IMR-90 (cell line): ENCODE results near the gene GINS3. TPM values are rescaled to one million over a fixed set of nuclear protein-coding genes. Genes with fewer than 3 reads are reported as not detected.

Experiments used
- ATAC-seq: fragments of 200-7000 bp; cut with Tn5 transposase; 2 replicates; pipeline ENCODE4 v1.9.1; 2020; ENCODE audit warnings: low read depth, mild to moderate bottlenecking, moderate library complexity
- BruUV-seq: library from RNA; stranded (reverse); fragments of 400-500 nt; replicated peaks from 2 replicates; lab custom pipeline; 2021; lab: Mats Ljungman, UMichigan
- CTCF ChIA-PET: fragments of 300-600 bp; formaldehyde crosslinking; extraction: SDS; loops from one replicate; lab custom pipeline; 2021; ENCODE audit warnings: antibody characterized with exemption; lab: Yijun Ruan, JAX
- POLR2A ChIA-PET: fragments of 300-600 bp; sonication (Branson Sonifier 250); formaldehyde crosslinking; loops from one replicate; lab custom pipeline; 2022; ENCODE audit warnings: antibody characterized with exemption; ENCODE audit not compliant: unreplicated experiment; lab: Charles Lee
- DNase-seq: peaks from one replicate; pipeline ENCODE4 v3.0.0; 2013
- H2AFZ ChIP-seq: replicated peaks from 2 replicates; pipeline ENCODE3; 2013; ENCODE audit warnings: low read length, mild to moderate bottlenecking; ENCODE audit not compliant: poor library complexity
- H2AK5ac ChIP-seq: 2 replicates; pipeline ENCODE4 v1.6.1; 2013; ENCODE audit warnings: low read depth, low read length, inconsistent platforms
- H2AK9ac ChIP-seq: replicated peaks from 2 replicates; pipeline ENCODE3; 2013; ENCODE audit warnings: mild to moderate bottlenecking, low read depth, low read length, moderate library complexity; ENCODE audit not compliant: poor library complexity
- H2BK120ac ChIP-seq: 2 replicates; pipeline ENCODE4 v1.6.1; 2013; ENCODE audit warnings: low read depth, low read length, inconsistent platforms
- H2BK15ac ChIP-seq: 3 replicates; pipeline ENCODE4 v1.6.1; 2013; ENCODE audit warnings: low read depth, low read length, inconsistent platforms
- H2BK20ac ChIP-seq: 2 replicates; pipeline ENCODE4 v1.6.1; 2013; ENCODE audit warnings: low read depth, mild to moderate bottlenecking, inconsistent platforms, low read length, moderate library complexity
- H2BK5ac ChIP-seq: 2 replicates; pipeline ENCODE4 v1.6.1; 2013; ENCODE audit warnings: mild to moderate bottlenecking, low read depth, low read length, inconsistent platforms; ENCODE audit not compliant: poor library complexity, severe bottlenecking
- H3K14ac ChIP-seq: replicated peaks from 2 replicates; pipeline ENCODE4 v1.6.1; 2013; ENCODE audit warnings: low read depth, low read length, inconsistent platforms
- H3K18ac ChIP-seq: 2 replicates; pipeline ENCODE4 v1.6.1; 2013; ENCODE audit warnings: low read depth, low read length, control low read depth
- H3K23ac ChIP-seq: 2 replicates; pipeline ENCODE4 v1.6.1; 2013; ENCODE audit warnings: low read depth, low read length, inconsistent platforms
- H3K27ac ChIP-seq: 2 replicates; pipeline ENCODE4 v1.5.1; 2013; ENCODE audit warnings: mild to moderate bottlenecking, control low read depth, low read length; ENCODE audit not compliant: insufficient read depth
- H3K27me3 ChIP-seq: 2 replicates; pipeline ENCODE4 v1.6.1; 2013; ENCODE audit warnings: low read length; ENCODE audit not compliant: control insufficient read depth, insufficient read depth
- H3K36me3 ChIP-seq: 2 replicates; pipeline ENCODE4 v1.6.1; 2013; ENCODE audit warnings: low read length, mixed read lengths; ENCODE audit not compliant: control insufficient read depth, insufficient read depth
- H3K4ac ChIP-seq: 2 replicates; pipeline ENCODE4 v1.6.1; 2013; ENCODE audit warnings: low read depth, low read length, inconsistent platforms
- H3K4me1 ChIP-seq: 2 replicates; pipeline ENCODE4 v1.6.1; 2013; ENCODE audit warnings: low read length, mixed read lengths; ENCODE audit not compliant: control insufficient read depth, insufficient read depth
- H3K4me2 ChIP-seq: 2 replicates; pipeline ENCODE4 v1.6.1; 2013; ENCODE audit warnings: low read depth, mild to moderate bottlenecking, control low read depth, low read length, moderate library complexity
- H3K4me3 ChIP-seq: 2 replicates; pipeline ENCODE4 v1.5.1; 2013; ENCODE audit warnings: low read depth, mild to moderate bottlenecking, control low read depth, low read length, moderate library complexity; ENCODE audit not compliant: insufficient read depth
- H3K56ac ChIP-seq: 2 replicates; pipeline ENCODE4 v1.6.1; 2013; ENCODE audit warnings: low read length, inconsistent platforms; ENCODE audit not compliant: insufficient read depth; ENCODE audit errors: extremely low read depth
- H3K79me1 ChIP-seq, 2 experiments: 2 replicates each; pipeline ENCODE4 v1.6.1; 2013; ENCODE audit warnings: low read length in 2 of 2, inconsistent platforms in 1 of 2, low read depth in 1 of 2
- H3K9ac ChIP-seq: 2 replicates; pipeline ENCODE4 v1.6.1; 2013; ENCODE audit warnings: low read depth, low read length, control low read depth
- H3K9me1 ChIP-seq: 2 replicates; pipeline ENCODE4 v1.6.1; 2013; ENCODE audit warnings: low read length, inconsistent platforms; ENCODE audit not compliant: insufficient read depth
- H3K9me3 ChIP-seq: 2 replicates; pipeline ENCODE4 v1.6.1; 2013; ENCODE audit warnings: low read length; ENCODE audit not compliant: control insufficient read depth, insufficient read depth
- H4K20me1 ChIP-seq: 2 replicates; pipeline ENCODE4 v1.6.1; 2013; ENCODE audit warnings: low read length, inconsistent platforms; ENCODE audit not compliant: insufficient read depth
- H4K5ac ChIP-seq: 2 replicates; pipeline ENCODE4 v1.6.1; 2013; ENCODE audit warnings: mild to moderate bottlenecking, low read depth, low read length, control low read depth
- H4K8ac ChIP-seq, 2 experiments: 2 replicates each; pipeline ENCODE4 v1.6.1; 2013; ENCODE audit warnings: low read depth in 2 of 2, low read length in 2 of 2, control low read depth in 1 of 2, inconsistent platforms in 1 of 2
- H4K91ac ChIP-seq: 2 replicates; pipeline ENCODE4 v1.6.1; 2013; ENCODE audit warnings: low read depth, low read length, inconsistent platforms; ENCODE audit not compliant: insufficient read depth
- CEBPB ChIP-seq: IDR thresholded peaks from 2 replicates; pipeline ENCODE4 v1.6.1; 2012; ENCODE audit warnings: low read depth, low read length, improper control_type of control experiment
- CTCF ChIP-seq: conservative IDR thresholded peaks from 2 replicates; pipeline ENCODE4 v1.5.1; 2012; ENCODE audit warnings: mild to moderate bottlenecking, low read depth, low read length, improper control_type of control experiment
- WGBS, 2 experiments: methylation state at CpG; one replicate each; pipeline versions ENCODE4 v1.1.5 to v1.1.7; 2013; ENCODE audit warnings: missing lambda C conversion rate in 2 of 2; ENCODE audit not compliant: insufficient read length in 1 of 2; ENCODE audit errors: extremely low coverage in 2 of 2; 5-methylcytosine and 5-hydroxymethylcytosine counted together
- dilution Hi-C: fragments of 300-500 bp; cut with HindIII; formaldehyde crosslinking; loops from one replicate; pipeline ENCODE4 v1.14.3; 2018; ENCODE audit warnings: low sequenced_read_pairs; ENCODE audit not compliant: unreplicated experiment
- in situ Hi-C: fragments of 300-500 bp; cut with MboI; formaldehyde crosslinking; loops from 3 replicates; pipeline ENCODE4 v1.14.3; 2019; ENCODE audit warnings: low sequenced_read_pairs, inconsistent platforms, mixed read lengths
- intact Hi-C: fragments of 100-400 bp; cut with micrococcal nuclease; formaldehyde crosslinking; loops from 2 replicates; pipeline ENCODE4 v1.10.0; 2022
- polyA plus RNA-seq, 3 experiments: library from polyadenylated mRNA; depleted of rRNA; stranded (reverse); fragments of >200 nt; gene quantifications; 2 replicates each; pipeline ENCODE4 v1.2.3, GENCODE V29; 2012; ENCODE audit warnings: low replicate concordance in 1 of 3
- total RNA-seq: library from RNA; depleted of rRNA; stranded (reverse); fragments of >200 nt; gene quantifications from 2 replicates; pipeline ENCODE4 v1.2.3, GENCODE V29; 2012

Gene GINS3
- total and polyA plus RNA-seq, 2 of the 4 experiments (the other 2 are of a cell fraction) = 5.2 to 5.4 TPM

GRCh38 chr16:58402796-58403195 is 10.5 kb downstream of the GINS3 start:
- CTCF ChIA-PET = no interaction called here
- in situ Hi-C loops = no loop called here
- BruUV-seq = no TSS peak

More at GRCh38 chr16:58402796-58403195, 10.5 kb downstream of the GINS3 start:
- Histone ChIP-seq H3K4ac (no peak overlapping the region), H3K4me1 (no peaks in the 10 kb centered on the region), H4K20me1 (no peaks in the 10 kb centered on the region), H2BK15ac (no peak overlapping the region), H3K9ac (no peak overlapping the region), H2AK9ac (no peak overlapping the region), H3K23ac (no peak overlapping the region), H3K27me3 (no peaks in the 10 kb centered on the region), H3K9me3 (no peaks in the 10 kb centered on the region), H3K4me3 (no peak overlapping the region), H2AK5ac (no peak overlapping the region), H3K56ac (no peak overlapping the region), H3K79me1 (0 out of 4 replicates have a peak, but pooled peaks cover 3 to 4% of the 10 kb centered on the region in 2 experiments), H2BK5ac (no peak overlapping the region), H3K36me3 (0 out of 2 replicates have a peak, but pooled peaks cover 2% of the 10 kb centered on the region), H3K14ac (no peak overlapping the region), H3K18ac (no peak overlapping the region), H3K4me2 (no peak overlapping the region), H4K5ac (no peak overlapping the region), H4K91ac (no peak overlapping the region), H3K9me1 (peaks cover 3% of the 10 kb centered on the region; the same call in 1 of the 2 replicates), H4K8ac (no peak overlapping the region), H2AFZ (no peak overlapping the region), H3K27ac (no peak overlapping the region), H2BK120ac (no peak overlapping the region), H2BK20ac (no peak overlapping the region)
- no peak for ATAC-seq
- intact Hi-C loops (no loop called here), dilution Hi-C loops (no loop called here)
- peak; percentile 16 for DNase-seq
- POLR2A ChIA-PET = no interaction called here
- TF ChIP-seq CEBPB (peak; percentile 22; the same call in 1 of the 2 replicates), CTCF (no peak)
- 90% methylated on average over 2 of the region's 7 CpGs; no CpG with 5 or more reads in 1 of the 2 experiments for WGBS, 2 experiments
